ENCODE data around the gene ASIC4. TPM values are rescaled to one million over a fixed set of nuclear protein-coding genes. Genes with fewer than 3 reads are reported as not detected.

ASIC4 gene
- total RNA-seq, 6 experiments from 2014 or later = 0.05 to 0.19 (median 0.07) TPM; not detected in 3

GRCh38 chr2:219512524-219513216, 1.6 kb upstream of the ASIC4 start:
- no peak overlapping the region for H3K27ac Mint-ChIP-seq
- no peak overlapping the region for H3K4me3 Mint-ChIP-seq
- no peaks in the 10 kb centered on the region for H3K9me3 Mint-ChIP-seq
- DNase-seq = no peak
- peaks cover 22% of the 10 kb centered on the region for H3K4me1 Mint-ChIP-seq (ENCODE audit: low read depth)
- peaks cover 39% of the 10 kb centered on the region for H3K27me3 Mint-ChIP-seq (ENCODE audit: insufficient read depth)
- TF ChIP-seq CTCF (IDR thresholded peaks at IDR 0.05) = no peak
- no peaks in the 10 kb centered on the region for H3K36me3 Mint-ChIP-seq (ENCODE audit: low read depth)

- DNase-seq = no peak
- no peak overlapping the region for H3K27ac Mint-ChIP-seq
- H3K4me3 Mint-ChIP-seq = no peak overlapping the region
- TF ChIP-seq CTCF (IDR thresholded peaks at IDR 0.05) = no peak
- no peaks in the 10 kb centered on the region for H3K9me3 Mint-ChIP-seq
- no peaks in the 10 kb centered on the region for H3K36me3 Mint-ChIP-seq (ENCODE audit: low read depth)
- peaks cover 39% of the 10 kb centered on the region for H3K27me3 Mint-ChIP-seq (ENCODE audit: insufficient read depth)
- peaks cover 26% of the 10 kb centered on the region for H3K4me1 Mint-ChIP-seq (ENCODE audit: low read depth)
Observed at GRCh38 chr2:219513787-219514186, 495 bp upstream of the ASIC4 start.

GRCh38 chr2:219514836-219515235, 554 bp downstream of the ASIC4 start:
- peaks cover 28% of the 10 kb centered on the region for H3K4me1 Mint-ChIP-seq (ENCODE audit: low read depth)
- no peak for TF ChIP-seq CTCF (IDR thresholded peaks at IDR 0.05)
- no peak for DNase-seq
- H3K9me3 Mint-ChIP-seq = no peaks in the 10 kb centered on the region
- no peak overlapping the region for H3K4me3 Mint-ChIP-seq
- H3K27ac Mint-ChIP-seq = no peak overlapping the region
- peaks cover 39% of the 10 kb centered on the region for H3K27me3 Mint-ChIP-seq (ENCODE audit: insufficient read depth)
- no peaks in the 10 kb centered on the region for H3K36me3 Mint-ChIP-seq (ENCODE audit: low read depth)

GRCh38 chr2:219515874-219516629, 1.8 kb downstream of the ASIC4 start:
- Mint-ChIP-seq H3K36me3 (ENCODE audit: low read depth) (no peaks in the 10 kb centered on the region), H3K9me3 (no peaks in the 10 kb centered on the region), H3K27ac (no peak overlapping the region), H3K27me3 (ENCODE audit: insufficient read depth) (peaks cover 35% of the 10 kb centered on the region), H3K4me3 (no peak overlapping the region), H3K4me1 (ENCODE audit: low read depth) (peaks cover 33% of the 10 kb centered on the region)
- TF ChIP-seq CTCF (IDR thresholded peaks at IDR 0.05) = no peak
- DNase-seq = no peak

GRCh38 chr2:219516888-219517287, 2.6 kb downstream of the ASIC4 start:
- Mint-ChIP-seq H3K4me1 (ENCODE audit: low read depth) (peaks cover 41% of the 10 kb centered on the region), H3K27me3 (ENCODE audit: insufficient read depth) (peaks cover 33% of the 10 kb centered on the region), H3K9me3 (no peaks in the 10 kb centered on the region), H3K36me3 (ENCODE audit: low read depth) (no peaks in the 10 kb centered on the region), H3K4me3 (no peak overlapping the region), H3K27ac (no peak overlapping the region)
- TF ChIP-seq CTCF (IDR thresholded peaks at IDR 0.05) = no peak
- no peak for DNase-seq

Measured in HFFc6 (cell line).